GM12874 (cell line): ENCODE results near the gene PEF1.

Experiments used
- CTCF ChIP-seq: IDR thresholded peaks from 2 replicates; pipeline ENCODE4 v1.5.1; 2011; ENCODE audit warnings: low read depth, mild to moderate bottlenecking, control low read depth, low read length, moderate library complexity; ENCODE audit not compliant: insufficient read depth

The PEF1 gene

GRCh38 chr1:31615939-31616338 lies 28.7 kb downstream of the PEF1 start:
- no peak for TF ChIP-seq CTCF

- no peak for TF ChIP-seq CTCF
Observed at GRCh38 chr1:31615414-31615813, 29.3 kb downstream of the PEF1 start.

DNA sequence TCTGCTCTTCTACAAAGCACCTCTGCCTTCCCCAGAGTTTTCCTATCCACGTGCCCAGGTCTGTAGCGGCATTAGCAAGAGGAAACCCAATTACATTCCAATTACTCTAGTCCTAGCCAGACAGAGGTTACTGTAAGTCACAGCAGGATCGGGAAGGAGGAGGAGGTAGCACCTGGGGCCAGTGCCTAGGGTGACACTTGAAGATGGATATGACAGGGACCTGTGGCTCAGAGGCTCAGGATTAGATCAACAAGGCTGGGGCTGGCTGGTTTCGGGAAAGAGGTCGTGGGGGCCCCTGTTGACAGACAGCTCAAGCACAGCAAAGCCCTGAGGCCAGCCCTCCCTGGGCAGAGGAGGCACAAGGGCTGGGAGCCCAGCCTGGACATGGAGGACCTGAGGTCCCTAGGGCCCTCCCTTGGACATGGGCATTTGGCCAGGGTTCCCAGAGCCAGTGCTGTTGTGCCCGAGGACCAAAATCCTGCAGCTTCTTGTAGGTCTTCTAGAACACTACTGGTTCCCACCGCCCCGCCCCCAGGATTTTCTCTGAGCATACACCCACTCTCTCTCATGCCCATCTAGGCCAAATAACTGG lies 30.2 kb downstream of the PEF1 start:
- TF ChIP-seq CTCF: no peak

GRCh38 chr1:31609514-31610118 lies 35.1 kb downstream of the PEF1 start:
- TF ChIP-seq CTCF: no peak

GRCh38 chr1:31607360-31607759 lies 37.3 kb downstream of the PEF1 start:
- no peak for TF ChIP-seq CTCF

GRCh38 chr1:31605908-31606427 lies 38.7 kb downstream of the PEF1 start:
- TF ChIP-seq CTCF: no peak

DNA sequence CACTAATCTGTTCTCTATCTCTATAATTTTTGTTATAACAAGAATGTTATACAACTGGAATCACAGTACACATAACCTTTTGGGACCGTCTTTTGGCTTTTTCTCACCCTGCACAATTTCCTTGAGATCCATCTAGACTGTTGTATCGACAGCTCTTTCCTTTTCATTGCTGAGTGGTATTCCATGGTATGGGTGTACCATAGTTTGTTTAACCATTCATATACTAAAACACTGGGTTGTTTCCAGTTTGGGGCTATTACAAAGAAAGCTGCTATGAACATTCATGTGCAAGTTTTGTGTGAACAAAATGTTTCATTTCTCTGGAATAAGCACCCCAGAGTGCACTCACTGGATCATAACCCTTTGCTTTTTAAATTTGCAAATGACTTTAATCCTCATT lies 42.6 kb downstream of the PEF1 start:
- no peak for TF ChIP-seq CTCF
